HG03520 (cell line): ENCODE results near the gene GABRR1.

Experiments
- ATAC-seq: cut with Tn5 transposase; IDR thresholded peaks from one replicate; pipeline ENCODE4 v1.9.1; 2021; ENCODE audit warnings: mild to moderate bottlenecking, moderate library complexity; ENCODE audit not compliant: unreplicated experiment

The GABRR1 gene

DNA sequence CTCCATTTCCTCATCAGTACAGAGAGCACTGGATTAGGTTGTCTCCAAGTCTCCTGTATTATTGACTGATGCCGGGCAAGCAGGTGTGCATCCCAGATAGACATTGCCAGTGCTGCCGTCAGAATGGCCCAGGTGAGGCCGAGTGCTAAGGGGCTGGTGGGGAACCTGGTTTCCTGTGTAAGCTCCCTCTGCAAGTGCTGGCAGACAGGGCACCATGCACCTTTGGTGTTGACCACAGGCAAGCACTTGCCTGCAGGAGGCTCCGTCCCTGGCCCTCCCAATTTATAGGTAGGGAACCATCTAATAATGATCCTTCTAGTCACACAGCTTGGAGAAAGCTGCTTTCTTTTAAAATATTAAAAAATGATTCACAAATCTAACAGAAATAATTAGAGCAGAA is 747 bp downstream of the GABRR1 start:
- ATAC-seq, result no peak

DNA sequence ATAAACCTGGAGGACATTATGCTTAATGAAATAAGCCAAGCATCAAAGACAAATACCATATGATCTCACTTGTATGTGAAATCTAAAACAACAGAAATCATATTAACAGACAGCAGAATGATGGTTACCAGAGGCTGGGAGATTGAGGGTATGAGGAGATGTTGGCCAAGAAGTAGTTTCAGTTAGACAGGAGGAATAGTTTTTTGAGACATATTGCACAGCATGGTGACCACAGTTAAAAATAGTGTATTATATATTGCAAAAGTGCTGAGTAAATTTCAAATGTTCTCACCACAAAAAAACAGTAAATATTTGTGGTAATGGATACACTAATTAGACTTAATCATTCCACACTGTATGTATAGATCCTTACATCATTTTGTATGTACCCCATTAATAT is 1.8 kb downstream of the GABRR1 start:
- ATAC-seq, result no peak

DNA sequence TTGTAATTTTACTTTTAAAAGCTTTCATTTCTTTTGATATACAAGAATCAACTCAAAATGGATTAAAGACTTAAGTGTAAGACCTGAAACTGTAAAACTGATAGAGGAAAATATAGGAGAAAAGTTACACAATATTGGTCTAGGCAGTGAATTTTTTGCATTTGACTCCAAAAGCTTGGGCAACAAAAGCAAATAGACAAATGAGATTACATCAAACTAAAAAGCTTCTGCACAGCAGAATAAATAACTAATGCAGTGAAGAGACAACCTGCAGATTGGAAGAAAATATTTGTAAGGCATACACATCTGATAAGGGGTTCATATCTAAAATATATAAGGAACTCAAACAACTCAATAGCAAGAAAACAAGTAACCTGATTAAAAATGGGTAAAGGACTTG is 3.0 kb downstream of the GABRR1 start:
- no peak for ATAC-seq

DNA sequence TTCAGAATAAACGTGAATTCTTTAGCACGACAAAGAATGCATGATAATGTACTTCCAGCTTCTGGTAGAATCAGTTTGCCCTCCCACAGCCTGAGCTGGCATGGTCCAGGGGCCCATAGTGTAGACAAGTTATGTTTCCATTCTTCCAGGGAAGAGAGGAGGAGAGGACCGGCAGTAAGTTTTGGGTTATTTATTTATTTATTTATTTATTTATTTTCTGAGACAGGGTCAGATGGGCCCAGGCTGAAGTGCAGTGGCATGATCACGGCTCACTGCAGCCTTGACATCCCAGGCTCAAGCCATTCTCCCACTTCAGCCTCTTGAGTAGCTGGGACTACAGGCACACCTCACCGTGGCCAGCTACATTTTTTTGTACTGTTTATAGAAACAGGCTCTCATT is 4.7 kb downstream of the GABRR1 start:
- no peak for ATAC-seq

DNA sequence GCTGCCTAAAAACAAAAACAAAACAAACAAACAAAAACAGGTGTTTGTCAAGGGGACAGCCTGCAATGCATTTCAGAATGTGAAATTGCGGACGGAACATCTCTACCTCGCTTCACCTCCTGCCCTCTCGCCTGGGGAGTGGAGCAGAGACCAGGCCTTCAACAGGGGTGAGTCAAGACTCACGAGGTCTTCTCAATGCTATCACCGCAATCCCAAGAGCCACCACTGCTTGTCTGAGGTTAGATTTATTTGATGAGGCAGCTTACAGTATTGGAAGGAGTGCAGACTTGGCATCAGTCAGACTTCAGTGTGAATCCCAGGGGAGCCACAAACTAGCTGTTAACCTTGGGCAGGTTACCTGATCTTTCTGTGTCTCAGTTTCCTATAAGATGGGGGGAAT is 7.7 kb downstream of the GABRR1 start:
- no peak for ATAC-seq

DNA sequence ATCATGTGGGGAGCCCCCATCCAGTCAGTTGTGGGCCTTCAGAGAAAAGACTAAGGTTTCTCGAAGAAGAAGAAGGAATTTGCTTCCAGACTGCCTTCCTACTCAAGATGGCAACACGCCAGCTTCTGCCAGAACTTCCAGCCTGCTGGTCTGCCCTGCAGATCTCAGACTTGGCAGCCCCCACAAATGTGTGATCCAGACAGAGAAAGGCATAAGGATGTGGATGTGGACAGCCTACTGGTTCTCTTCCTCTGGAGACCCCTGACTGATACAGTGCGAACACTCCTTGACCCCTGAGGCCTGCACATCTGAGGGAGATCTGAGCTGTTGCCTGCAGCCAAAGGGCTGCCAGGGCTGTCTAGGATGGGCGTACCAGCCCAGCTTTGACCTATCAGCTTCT is 8.6 kb downstream of the GABRR1 start:
- no peak for ATAC-seq

DNA sequence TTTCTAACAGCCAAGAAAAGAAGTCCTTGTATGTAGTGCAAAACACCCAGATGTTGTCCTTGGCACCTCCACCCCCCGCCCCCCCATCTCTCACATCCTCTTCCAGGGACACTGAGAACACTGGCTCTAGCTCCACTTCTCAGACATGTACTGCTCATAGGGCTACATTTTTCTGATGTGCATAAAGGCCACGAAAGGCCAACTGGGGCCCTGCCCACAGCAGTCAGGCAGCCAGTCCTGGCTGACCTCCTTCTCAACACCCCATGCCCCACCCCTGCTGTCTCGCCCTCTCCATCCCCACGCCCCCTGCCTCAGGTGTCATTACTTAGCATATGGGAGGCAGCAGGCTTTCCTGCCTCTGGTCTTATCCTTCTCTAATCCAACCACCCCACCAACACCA is 11.3 kb downstream of the GABRR1 start:
- no peak for ATAC-seq

DNA sequence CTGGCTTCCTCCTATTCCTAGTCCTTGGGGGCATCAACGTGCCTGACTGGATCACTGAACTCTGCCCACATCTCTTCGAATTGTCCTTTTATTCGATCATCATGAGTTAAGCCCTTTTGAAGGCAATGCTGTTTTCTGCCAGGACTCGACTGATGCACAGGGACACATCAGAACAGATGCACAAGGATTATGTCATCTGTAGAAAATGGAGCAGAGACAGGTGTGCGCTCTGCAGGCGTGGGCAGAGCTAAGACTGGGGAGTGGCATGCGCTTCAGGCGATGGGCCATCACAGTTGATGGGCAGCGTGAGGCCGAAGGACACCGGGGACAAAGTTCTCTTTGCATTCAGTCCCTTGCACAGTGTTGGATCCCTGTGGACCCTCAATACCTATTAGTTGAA is 13.1 kb downstream of the GABRR1 start:
- no peak for ATAC-seq

DNA sequence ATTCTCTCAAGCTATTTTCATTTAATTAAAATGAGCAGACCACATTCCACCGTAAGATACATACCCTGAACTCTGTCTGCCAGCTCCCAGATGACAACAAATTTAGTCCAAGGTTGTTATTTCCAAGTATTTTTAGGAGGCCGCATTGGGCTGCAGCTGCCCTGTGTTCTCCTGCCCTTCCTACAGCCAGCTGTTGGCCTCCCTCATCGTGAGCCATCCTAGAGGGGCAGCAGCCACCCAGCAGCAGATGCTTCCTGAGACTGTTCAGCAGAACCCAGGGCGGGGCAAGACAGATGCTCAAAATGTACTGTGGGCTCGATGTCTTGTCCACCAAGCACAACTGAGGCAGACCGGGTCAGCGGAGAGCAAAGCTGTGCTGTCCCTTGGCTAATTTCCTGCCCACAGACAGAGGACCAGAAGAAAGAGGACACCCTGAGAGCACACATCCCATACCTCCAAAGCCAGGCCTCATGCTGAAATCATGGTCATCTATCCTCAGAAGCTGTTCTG is 16.4 kb downstream of the GABRR1 start:
- no peak for ATAC-seq

DNA sequence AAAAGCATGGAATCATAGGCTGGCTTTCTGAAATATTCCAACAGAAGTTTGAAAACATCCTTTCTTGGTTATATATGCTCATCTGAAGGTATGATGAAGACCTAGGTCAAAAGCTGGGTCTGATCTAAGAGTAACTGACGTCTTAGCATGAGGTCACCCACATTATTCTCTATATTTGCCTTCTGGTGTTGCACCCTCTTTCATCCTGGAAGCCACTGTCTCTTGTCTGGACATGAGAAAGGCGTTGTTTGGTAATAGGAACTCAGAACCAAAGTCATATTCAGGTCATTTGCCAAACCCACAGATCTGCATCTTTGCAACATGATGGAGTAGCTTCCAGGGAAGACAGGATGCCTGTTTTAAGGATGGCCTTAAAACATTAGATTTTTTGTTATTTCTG is 17.6 kb downstream of the GABRR1 start:
- ATAC-seq, result no peak

DNA sequence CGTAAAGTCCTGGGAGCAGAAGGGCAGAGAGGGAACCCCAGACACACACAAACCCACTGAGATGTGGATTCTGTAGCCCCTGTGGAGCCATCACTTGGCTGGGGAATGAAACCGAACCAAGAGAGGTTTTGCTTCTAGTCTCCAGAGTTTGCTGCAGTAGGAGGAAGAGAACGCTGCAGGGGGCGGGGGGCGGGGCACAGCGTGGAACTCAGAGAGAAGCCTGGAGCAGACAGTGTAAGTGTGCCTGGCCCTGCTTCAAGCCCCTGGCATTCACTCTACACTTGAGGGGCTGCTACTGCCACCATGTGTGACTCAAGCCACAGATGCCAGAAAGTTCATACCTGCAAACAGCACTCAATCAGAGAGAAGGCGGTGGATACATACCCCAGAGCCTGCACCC is 18.9 kb downstream of the GABRR1 start:
- ATAC-seq, result no peak

DNA sequence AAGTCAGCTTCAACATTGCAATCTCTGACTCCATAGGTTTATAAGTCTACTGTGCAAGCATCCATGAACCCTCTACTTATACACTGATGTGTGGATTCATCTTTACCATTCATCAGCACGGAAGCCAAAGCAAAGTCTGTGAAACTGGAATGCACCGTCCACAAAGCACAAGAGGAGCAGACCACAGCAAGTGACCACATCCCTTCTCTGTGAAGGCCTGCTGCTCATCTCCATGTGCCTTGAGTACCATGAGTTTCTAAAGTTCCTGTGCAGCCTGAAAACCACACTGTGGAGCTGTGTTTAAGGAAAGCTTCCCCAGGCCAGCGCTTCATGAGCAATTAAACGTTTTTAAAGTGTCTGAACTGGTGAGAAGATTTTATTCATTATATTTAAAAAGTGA is 20.0 kb downstream of the GABRR1 start:
- ATAC-seq, result no peak

DNA sequence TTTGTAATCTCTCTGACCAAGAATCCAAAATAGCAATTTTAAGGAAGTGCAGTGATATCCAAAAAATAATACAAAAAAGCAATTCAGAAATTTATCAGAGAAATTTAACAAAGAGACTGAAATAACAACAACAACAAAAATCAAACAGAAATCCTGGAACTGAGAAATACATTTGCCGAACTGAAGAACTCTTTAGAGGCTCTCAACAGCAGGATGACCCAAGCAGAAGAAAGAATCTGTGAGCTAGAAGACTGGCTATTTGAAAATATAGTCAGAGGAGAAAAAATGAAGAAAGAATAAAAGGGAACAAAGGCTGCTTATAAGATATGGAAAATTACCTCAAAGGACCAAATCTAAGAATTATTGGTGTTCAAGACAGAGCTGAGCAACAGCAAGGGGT is 22.6 kb downstream of the GABRR1 start:
- no peak for ATAC-seq

DNA sequence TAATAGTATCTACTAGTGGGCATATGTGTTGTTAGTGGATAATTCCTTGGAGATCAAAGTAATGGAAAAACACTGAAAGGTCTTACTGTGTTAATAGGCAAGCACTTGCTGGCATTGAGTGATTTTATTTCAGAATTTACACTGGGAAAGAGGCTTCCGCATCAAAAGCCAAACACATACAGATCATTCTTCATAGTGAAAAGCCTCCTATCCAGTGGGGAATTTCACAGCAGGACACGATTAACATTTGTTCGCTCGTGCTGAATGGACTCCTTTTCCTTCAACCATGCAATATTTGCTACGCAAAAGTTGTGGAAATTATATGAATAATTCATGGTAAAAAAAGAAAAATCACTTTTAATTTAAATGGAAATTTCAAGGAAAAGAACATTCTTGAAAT is 26.4 kb downstream of the GABRR1 start:
- ATAC-seq, result no peak

DNA sequence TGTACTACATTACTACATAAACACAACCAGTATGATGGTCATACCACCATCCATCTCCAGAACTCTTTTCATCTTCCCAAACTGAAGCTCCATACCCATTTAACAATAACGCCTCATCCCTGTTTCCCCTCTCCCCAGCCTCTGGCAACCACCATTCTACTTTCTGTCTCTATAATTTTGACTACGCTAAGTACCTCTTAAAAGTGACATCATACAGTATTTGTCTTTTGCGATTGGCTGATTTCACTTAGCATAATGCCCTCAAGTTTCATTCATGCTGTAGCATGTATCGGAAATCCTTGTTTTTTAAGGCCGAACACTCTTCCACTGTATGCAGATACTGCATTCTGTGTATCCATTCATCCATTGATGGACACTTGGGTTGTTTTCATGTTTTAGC is 29.7 kb downstream of the GABRR1 start:
- no peak for ATAC-seq

DNA sequence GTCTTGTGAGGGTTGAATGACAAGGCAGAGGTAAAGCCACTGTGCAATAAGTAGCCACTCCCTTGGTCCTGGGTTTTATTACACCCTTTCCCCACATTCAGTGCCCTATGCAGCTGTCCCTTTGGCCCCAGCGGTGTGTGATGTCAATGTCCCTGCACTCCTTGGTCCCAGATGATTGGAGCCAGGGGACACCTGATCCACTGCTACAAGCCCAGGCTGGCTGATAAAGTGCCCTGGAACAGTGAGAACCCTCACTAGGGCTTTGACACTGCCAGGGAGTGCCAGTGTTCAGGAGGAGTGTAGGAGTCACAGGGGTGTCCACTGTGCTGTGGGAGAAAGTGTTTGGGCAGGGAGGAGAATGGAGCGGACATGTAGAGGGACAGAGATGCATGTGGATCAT is 30.4 kb downstream of the GABRR1 start:
- no peak for ATAC-seq

DNA sequence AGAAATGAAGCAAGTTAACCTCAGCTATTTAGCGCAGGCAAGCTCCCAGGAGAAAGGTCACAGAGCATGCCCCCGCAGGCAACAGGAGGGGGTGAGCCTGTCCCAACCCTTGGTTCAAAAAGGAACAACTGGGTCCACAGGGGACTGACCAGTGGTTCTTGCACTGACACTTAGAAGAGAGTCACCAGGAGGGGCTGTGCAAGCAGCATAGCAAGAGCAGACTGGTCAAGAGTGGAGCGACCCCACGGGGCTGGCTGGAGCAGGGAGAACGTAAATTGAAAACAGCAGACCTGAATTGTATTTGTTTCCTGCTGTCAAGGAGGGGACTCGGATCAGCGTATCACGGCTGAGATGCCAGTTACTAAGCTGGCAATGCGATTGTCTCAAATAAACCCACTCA is 32.8 kb downstream of the GABRR1 start:
- no peak for ATAC-seq

DNA sequence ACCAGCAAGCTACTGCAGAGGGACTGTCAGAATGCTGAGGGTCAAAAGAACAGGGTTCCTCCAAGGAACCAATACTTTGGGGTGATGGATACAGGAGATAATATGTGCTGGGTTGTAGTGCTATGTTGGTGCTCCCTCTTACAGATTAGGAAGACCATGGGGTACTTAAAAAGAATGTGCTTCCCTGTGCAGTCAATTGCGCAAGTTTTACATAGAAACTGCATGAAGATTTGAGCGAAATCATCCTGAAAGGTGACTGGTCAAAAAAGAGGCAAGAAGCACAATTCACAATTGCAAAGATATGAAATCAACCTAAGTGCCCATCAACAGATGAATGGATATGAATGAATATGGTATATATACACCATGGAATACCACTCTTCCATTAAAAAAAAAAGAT is 33.9 kb downstream of the GABRR1 start:
- no peak for ATAC-seq

DNA sequence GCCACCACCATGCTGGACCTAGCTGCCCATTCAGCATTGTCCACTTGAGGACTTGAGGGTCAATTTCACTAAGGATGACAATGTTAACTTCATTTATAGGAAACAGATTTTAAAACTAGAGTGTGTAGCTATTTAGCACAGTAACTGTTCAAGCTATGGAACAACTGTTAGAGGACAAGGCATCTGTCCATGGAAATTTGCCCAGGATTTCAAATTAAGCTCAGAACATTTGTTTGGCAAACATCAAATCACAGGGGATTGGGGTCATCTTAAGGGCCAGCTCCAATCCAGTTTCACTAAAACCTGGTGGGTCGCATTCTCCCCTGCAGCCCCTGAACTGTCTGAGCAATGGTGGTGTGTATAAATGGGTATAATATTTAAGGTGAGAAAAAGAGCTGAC is 36.2 kb downstream of the GABRR1 start:
- no peak for ATAC-seq

DNA sequence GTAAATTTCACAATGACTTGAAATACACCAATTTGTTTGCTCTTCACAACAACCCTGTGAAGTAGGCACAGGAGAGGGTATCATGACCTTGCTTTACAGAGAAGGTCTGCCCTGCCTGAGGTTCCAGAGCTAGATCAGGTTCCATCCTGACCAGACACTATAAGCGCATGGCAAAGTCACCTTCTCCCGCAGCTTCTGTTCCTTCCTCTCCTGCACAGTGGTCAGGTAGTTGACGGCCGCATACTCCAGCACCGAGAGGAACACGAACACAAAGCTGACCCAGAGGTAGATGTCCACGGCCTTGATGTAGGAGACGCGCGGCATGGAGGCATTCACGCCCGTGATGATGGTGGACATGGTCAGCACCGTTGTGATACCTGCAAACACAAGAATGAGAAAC is 37.0 kb downstream of the GABRR1 start:
- no peak for ATAC-seq

DNA sequence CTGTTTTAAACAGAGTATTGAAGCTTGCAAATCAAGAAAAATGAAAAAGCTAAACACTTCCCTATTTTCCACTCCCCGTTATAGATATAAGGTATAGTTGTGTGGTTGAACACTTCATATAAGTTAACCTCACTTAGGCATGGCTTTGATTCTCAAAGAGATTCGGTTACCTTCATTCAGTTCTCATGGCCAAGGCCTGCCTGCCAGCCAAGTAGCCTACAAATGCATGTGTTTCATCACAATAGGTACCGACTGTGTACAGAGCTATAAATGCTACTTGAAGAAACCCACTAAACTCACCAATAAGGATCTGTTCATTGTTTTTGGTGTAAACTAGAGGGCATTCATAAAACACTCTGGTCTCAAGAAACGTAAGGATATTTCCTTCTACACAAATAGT is 43.5 kb downstream of the GABRR1 start:
- ATAC-seq, result no peak

DNA sequence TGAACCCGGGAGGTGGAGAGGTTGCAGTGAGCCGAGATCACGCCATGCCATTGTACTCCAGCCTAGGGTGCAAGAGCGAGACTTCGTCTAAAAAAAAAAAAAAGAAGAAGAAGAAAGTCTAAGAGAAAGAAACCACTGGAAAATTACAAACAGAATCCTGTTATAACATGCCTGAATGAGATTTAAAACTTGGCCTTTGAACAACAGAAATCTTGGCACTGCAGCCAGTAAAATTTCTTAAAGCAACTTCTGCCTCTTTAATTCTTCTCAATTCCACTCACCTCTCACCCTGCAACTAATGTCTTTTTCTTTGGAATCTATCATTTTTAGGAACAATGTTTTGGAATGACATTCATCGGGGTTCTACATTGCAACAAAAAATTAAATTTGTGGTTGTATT is 45.0 kb downstream of the GABRR1 start:
- ATAC-seq, result no peak

DNA sequence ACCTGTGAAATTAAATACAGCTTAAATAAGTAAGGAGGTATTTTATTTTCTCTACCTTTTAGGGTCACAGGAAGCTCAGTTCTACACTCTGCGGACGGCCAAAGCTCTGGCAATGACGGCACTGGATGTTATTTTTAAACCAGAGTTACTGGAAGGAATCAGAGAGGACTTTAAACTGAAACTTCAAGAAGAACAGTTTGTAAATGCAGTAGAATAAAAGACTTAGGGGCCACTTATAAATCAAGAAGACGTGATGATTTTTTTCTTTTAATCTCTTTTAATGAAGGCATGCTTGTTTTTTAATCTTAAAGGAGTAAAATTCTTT is 55.1 kb downstream of the GABRR1 start:
- ATAC-seq, result no peak
